ENCODE results near the gene ATXN1.

The ATXN1 gene

GRCh38 chr6:16533721-16534136 is 227.5 kb downstream of the ATXN1 start:
- Histone ChIP-seq H3K36me3 (replicated peaks) (no peaks in the 10 kb centered on the region), H3K27me3 (replicated peaks) (no peaks in the 10 kb centered on the region), H3K4me3 (ENCODE audit: low read depth, low read length) (no peak overlapping the region), H3K27ac (no peak overlapping the region)
- DNase-seq: no peak
- in situ Hi-C loops (cut with HindIII; ENCODE audit: low pct_ligation_motif_present, low sequenced_read_pairs): no loop called here
- no peak for TF ChIP-seq CTCF (IDR thresholded peaks at IDR 0.05; ENCODE audit: low read depth, low read length, missing control alignments)

GRCh38 chr6:16533210-16533609 is 228.1 kb downstream of the ATXN1 start:
- Histone ChIP-seq H3K27me3 (replicated peaks) (no peaks in the 10 kb centered on the region), H3K4me3 (ENCODE audit: low read depth, low read length) (no peak overlapping the region), H3K36me3 (replicated peaks) (no peaks in the 10 kb centered on the region), H3K27ac (peak overlapping the region; percentile 17)
- no peak for TF ChIP-seq CTCF (IDR thresholded peaks at IDR 0.05; ENCODE audit: low read depth, low read length, missing control alignments)
- in situ Hi-C loops (cut with HindIII; ENCODE audit: low pct_ligation_motif_present, low sequenced_read_pairs): no loop called here
- DNase-seq: no peak

- no peaks in the 10 kb centered on the region for H3K27me3 ChIP-seq (replicated peaks)
- in situ Hi-C loops (cut with HindIII; ENCODE audit: low pct_ligation_motif_present, low sequenced_read_pairs): no loop called here
- TF ChIP-seq CTCF (IDR thresholded peaks at IDR 0.05; ENCODE audit: low read depth, low read length, missing control alignments): no peak
- H3K36me3 ChIP-seq (replicated peaks): no peaks in the 10 kb centered on the region
- no peak overlapping the region for H3K4me3 ChIP-seq (ENCODE audit: low read depth, low read length)
- H3K27ac ChIP-seq: no peak overlapping the region
- no peak for DNase-seq
These were observed 233.6 kb downstream of the ATXN1 start for GRCh38 chr6:16527691-16528090.

- TF ChIP-seq CTCF (IDR thresholded peaks at IDR 0.05; ENCODE audit: low read depth, low read length, missing control alignments): no peak
- DNase-seq: peak; percentile 95
- H3K27ac ChIP-seq: peak overlapping the region; percentile 100
- H3K27me3 ChIP-seq (replicated peaks): no peaks in the 10 kb centered on the region
- in situ Hi-C loops (cut with HindIII; ENCODE audit: low pct_ligation_motif_present, low sequenced_read_pairs): no loop called here
- H3K4me3 ChIP-seq (ENCODE audit: low read depth, low read length): no peak overlapping the region
- peaks cover 7% of the 10 kb centered on the region for H3K36me3 ChIP-seq (replicated peaks)
These were observed 236.9 kb downstream of the ATXN1 start for GRCh38 chr6:16524380-16524707.

GRCh38 chr6:16523606-16524379 is 237.5 kb downstream of the ATXN1 start:
- in situ Hi-C loops (cut with HindIII; ENCODE audit: low pct_ligation_motif_present, low sequenced_read_pairs): no loop called here
- Histone ChIP-seq H3K36me3 (replicated peaks) (peaks cover 7% of the 10 kb centered on the region), H3K27ac (peak overlapping the region; percentile 100), H3K4me3 (ENCODE audit: low read depth, low read length) (no peak overlapping the region), H3K27me3 (replicated peaks) (no peaks in the 10 kb centered on the region)
- TF ChIP-seq CTCF (IDR thresholded peaks at IDR 0.05; ENCODE audit: low read depth, low read length, missing control alignments): no peak
- DNase-seq: peak; percentile 99

GRCh38 chr6:16522937-16523336 is 238.3 kb downstream of the ATXN1 start:
- Histone ChIP-seq H3K4me3 (ENCODE audit: low read depth, low read length) (no peak overlapping the region), H3K27ac (peak overlapping the region; percentile 100), H3K36me3 (replicated peaks) (peaks cover 7% of the 10 kb centered on the region), H3K27me3 (replicated peaks) (no peaks in the 10 kb centered on the region)
- TF ChIP-seq CTCF (IDR thresholded peaks at IDR 0.05; ENCODE audit: low read depth, low read length, missing control alignments): no peak
- in situ Hi-C loops (cut with HindIII; ENCODE audit: low pct_ligation_motif_present, low sequenced_read_pairs): no loop called here
- no peak for DNase-seq

All from brain microvascular endothelial cell (primary cell).